HG03045 (cell line): ENCODE data around the gene RMDN3.

Experiments
- ATAC-seq: cut with Tn5 transposase; IDR thresholded peaks from one replicate; pipeline ENCODE4 v1.9.1; 2021; ENCODE audit warnings: mild to moderate bottlenecking, moderate library complexity; ENCODE audit not compliant: unreplicated experiment

Gene RMDN3

DNA sequence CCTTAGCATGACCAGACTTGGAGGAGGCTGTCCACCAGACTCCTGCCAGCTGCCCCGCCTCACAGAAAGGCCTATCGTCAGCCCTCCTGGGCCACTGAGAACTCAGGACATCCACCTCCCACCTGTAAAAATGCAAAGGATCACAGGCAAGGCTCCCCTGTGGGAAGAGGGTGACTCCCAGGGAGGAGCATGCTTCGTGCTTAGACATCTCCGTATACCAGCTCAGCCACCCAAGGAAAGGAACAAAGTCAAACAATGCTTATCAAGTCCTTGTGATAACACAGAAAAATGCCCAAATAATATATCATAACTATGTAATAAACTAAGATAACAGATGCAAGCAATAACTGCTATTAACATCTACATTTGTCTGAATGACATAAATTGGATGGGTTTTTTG is 4.2 kb downstream of the RMDN3 start:
- ATAC-seq, result no peak

DNA sequence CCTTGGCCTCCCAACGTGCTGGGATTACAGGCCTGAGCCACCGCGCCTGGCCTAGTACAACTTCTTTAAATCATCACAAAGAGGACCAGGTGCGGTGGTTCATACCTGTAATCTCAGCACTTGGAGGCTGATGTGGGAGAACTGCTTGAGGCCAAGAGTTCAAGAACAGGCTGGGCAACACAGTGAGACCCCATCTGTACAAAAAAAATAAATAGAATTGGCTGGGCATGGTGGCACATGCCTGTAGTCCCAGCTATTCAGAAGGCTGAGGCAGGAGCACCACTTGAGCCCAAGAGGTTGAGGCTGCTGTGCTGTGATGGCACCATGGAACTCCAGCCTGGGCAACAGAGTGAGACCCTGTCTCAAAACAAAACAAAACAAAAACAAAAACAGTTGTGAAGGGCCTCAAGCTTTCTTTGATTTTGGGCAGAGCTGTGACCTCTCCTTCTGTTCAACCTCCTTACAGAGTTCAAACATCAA is 5.9 kb downstream of the RMDN3 start:
- ATAC-seq, result no peak

DNA sequence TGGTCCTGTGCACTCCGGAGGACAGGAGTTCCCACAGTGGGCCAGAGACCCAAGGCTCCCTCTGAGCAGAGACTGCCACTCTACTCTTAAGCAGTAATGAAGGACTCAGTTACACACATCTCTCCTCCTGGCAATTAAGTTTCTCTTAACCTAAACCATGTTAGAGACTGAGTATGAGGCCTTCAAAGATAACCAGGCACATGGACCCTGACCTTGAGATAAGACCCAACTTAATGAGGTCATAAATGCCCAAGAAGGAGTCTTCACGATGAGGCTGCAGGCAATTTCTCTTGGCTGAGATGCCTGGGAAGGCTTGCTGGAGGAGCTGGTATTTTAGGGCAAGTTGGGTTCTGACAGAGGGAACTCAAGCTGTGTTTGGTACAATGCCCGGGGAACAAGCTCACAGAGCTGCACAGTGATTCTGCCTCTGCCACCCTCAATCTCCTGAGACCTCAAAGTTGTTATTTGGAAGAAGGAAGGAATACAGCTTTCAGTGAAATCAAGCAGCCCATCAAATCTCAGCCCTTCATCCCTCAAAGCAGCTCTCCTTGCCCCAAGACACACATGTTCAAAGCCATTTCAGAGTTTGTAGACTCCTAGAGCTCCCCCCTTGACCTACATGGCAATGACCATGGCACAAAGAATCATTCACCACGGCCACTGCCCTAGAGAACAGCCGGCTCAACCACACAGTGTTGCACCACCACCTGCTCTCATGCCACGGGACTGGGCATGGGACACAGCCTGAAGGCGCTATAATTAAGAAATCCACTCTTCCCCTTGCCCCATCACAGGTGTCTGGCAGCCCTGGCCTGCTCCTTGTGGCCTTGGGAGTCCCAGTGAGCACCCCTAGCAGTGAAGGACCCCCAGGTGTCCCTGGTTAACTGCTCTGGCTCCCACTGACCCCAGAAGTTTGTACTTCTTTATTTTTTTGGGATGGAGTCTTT is 7.1 kb downstream of the RMDN3 start:
- ATAC-seq, result no peak

DNA sequence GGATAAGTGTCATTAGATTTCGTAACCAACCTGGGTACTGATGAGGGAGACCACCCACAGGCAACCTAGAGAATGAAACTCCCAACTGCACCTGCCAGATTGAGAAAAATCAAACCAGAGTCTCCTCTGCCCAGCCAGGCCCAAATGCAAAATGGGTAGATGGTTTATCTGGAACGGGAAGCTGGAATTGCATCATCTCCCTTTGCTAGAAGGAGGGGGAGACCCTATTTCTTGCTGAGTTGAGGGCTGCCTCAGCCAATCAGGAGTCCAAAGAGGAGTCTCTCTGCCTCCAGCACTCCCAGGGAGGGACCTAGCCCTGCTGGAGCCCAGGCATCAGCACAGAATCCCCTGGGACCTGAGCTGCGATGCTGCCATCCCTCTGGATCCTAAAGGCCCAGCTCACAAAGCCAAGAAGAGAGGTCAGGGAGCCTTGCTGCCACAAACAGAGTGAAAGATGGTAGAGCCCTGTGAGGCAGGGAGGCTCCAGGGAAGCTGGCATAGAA is 8.1 kb downstream of the RMDN3 start:
- ATAC-seq, result no peak

DNA sequence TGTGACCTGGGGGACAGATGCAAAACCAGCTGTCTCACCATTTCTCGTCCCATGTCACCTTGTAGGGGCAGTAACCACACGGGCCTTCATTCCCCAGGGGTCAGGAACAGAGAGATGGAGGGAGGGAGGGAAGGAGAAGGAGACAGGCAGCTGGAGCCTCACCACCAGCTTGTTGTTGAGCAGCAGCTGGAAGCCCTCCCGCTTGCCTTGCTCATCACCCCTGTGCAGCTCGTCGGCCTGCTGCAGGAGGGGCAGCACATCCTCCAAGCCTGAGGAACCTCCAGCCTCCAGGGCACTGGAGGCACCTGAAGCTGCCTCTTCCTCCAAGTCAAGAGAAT is 10.3 kb downstream of the RMDN3 start:
- ATAC-seq, result no peak

DNA sequence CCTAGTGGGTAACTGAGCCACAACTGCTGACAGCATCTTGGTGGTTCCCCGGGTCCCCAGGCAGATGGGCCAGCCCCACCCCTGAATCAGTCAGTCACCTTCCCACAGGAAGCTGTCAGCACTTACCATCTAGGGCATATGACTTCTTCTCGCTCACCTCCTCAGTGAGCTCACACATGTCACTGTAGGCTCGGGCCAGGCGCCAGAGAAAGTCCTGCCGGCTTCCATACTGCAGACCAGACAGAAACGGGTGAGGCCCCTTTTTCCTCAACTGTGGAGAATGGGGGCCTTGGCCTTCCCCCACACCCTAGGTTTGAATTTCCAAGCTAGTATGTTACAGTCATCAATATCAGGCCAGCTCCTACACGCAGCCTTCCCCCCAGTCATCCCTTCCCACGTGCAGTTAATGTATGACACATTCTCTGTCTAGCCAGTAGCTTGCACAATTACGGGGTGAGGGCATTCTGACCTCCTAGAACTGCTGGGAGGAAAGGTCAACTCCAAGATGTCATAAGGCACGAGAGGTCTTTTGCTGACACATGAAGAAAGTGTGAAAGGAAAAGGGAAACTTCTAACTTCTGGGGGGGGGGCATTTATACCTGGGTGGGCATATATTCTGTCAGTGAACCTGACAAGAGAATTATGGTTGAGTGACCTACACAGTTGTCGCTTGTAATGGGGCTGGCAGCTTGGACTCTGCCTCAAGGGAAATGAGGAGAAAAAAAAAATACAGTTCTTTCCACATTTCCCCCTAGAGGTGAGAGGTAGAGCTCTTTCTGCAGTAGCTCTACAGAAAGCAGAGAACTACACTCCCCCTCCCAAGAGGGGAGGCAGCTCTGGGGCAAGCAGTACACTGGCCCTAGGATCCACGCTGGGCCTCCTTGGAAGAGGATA is 10.9 kb downstream of the RMDN3 start:
- ATAC-seq, result no peak

DNA sequence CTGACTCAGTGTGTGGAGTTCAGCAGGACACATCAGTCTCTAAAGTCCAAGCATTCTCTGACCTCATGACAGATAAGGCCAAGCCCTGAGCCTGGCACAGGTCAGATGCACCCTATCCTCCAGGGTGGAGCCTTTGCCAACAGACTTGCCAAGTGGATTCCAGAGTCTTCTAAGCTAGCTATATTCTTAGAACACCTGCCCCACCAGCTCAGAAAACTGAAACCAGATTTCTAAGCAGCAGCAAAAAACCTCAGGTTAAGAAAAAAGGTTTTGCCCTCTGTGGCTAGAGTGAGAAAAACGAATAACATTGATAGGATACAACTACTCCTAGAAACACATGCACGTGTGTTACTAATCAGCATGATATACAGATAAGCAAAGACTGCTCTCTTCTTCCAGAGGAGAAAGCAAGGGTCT is 11.6 kb downstream of the RMDN3 start:
- no peak for ATAC-seq

DNA sequence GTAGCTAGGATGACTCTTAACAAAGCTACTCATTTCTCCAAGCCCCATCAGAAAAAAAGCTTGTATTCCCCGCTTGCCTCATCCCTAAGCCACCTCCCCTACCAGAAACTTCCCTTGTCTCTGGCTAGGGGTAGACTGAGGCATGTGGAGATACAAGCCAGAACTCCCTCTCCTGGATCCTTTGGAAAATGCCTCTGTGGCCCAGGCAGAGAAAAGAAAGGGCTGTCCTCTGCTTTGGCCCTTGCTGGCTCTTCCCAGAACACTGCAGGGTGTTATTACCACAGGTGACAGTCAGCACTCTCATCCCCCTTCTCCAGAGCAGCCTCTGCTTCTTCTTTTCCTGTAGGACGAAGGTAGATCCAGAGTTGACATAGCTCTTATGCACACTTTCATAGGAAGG is 15.2 kb downstream of the RMDN3 start:
- ATAC-seq, result no peak

DNA sequence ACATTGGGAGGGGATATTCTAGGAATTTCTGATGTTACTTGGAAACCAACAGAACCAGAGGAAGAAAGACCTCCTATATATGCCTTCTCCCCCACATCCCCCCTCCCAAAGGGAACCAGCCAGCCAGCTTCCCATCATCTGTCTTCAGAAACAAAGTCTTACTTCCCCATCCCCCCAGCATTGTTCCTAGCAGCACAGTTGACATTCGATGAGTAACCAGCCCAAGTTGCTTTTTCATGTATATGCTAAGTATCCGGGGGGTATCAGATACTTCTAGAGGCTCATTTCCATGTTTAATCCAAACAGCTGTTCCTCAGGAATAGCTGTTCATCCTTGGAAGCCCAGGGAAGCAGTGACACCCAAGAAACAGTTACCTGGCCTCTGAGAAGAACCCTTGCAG is 16.0 kb downstream of the RMDN3 start:
- ATAC-seq, result no peak

DNA sequence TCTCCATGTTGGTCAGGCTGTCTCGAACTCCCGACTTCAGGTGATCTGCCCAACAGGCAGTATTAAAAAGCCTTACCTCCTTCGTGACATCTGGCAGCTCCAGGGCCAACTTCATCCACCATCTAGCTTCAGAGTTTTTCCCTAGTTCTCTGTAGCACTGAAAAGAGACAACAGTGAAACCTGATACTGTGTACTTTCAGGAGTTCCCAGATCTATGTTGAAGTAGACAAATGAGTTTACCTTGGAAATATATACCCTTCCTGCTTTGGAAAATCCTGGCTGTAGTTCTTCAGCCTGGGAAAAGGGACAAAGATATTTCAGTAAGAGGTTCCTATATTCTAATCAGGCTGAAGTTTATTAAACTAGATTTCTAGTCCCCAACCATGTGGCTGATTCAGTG is 18.0 kb downstream of the RMDN3 start:
- no peak for ATAC-seq

DNA sequence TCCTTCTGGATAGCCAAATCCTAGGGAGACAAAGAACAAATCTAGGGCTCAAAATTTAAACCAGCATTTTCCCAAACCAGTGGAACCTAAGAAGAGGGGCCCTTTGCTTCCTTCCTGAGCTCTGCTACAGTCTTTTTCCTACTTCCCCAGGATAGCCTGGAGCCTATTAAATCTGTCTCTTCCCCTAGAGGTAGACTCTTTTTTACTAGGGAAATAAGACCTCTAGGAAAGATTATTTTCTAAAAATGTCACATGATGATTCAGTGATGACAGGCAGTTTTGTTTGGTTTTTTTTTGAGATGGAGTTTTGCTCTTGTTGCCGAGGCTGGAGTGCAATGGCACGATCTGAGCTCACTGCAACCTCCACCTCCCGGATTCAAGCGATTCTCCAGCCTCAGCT is 18.5 kb downstream of the RMDN3 start:
- ATAC-seq, result no peak

DNA sequence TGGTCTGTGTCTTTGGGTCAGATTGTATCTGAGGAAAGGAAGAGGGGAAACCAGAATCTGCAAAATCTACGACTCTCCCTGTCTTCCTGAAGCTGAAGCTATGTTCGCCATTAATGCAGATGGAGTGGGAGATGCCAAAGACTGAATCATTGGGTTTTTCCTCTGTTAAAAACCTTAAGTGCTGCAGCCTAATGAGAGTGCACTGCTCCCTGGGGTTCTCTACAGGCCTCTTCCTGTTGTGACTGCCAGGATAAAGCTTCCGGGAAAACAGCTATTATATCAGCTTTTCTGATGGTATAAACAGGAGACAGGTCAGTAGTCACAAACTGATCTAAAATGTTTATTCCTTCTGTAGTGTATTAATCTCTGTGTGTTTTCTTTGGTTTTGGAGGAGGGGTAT is 24.0 kb downstream of the RMDN3 start:
- ATAC-seq, result no peak

DNA sequence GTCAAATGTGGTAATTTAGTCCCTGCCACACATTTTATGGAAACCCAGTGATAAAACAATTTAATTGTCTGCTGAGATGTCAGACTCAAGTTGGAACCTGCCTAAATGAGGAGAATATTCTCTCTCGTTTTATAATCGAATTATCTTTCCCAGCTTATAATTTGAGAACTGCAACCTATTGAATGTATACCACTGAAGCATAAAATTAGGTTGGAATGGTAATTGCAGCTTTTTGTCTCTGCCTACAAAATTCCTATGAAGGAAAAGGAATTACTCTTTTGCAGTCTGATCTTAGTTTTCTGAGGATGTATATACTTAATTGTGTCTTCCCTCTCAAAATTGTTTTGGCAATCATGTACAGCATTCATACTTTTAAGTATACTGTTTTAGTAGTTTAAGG is 31.1 kb downstream of the RMDN3 start:
- no peak for ATAC-seq

DNA sequence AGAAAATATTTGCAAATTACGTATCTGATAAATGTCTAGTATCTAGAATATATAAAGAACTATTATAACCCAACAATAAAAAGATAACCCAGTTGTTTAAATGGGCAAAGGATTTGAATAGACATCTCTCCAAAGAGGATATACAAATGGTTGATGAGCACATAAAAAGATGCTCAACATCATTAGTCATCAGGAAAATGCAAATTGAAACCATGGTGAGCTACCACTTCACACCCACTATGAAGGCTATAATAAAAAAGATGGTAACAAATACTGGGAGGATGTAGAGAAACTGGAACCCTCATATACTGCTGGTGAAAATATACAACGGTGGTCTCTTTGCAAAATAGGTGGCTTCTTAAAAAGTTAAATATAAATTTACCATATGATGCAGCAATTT is 32.1 kb downstream of the RMDN3 start:
- ATAC-seq, result no peak

DNA sequence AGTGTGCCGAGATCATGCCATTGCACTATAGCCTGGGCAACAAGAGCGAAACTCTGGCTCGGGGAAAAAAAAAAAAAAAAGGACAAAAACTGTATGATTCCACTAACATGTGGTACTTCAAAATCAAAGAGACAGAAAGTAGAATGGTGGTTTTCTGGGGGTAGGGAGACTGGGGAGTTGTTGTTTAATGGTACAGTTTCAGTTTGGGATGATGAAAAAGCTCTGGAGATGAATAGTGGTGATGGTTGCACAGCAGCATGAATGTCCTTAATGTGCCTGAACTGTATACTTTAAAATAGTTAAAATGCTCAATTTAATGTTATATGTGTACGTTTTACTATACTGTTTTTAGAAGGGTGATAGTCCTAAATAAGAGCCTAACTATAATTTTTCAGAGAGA is 32.7 kb downstream of the RMDN3 start:
- no peak for ATAC-seq

DNA sequence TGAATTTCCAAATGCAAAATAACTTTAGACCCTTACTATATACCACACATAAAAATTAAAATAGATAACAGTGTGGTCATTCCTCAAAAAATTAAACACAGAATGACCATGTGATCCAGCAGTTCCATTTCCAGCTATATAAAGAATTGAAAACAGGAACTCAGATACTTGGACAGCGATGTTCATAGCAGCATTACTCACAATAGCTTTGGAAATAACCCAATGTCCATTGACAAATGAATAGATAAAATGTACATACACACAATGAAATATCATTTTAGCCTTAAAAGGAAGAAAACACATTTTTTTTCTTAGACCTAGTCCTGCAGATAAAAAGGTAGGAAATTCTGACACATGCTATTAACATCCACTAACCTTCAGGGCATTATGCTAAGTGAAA is 33.4 kb downstream of the RMDN3 start:
- ATAC-seq, result no peak

DNA sequence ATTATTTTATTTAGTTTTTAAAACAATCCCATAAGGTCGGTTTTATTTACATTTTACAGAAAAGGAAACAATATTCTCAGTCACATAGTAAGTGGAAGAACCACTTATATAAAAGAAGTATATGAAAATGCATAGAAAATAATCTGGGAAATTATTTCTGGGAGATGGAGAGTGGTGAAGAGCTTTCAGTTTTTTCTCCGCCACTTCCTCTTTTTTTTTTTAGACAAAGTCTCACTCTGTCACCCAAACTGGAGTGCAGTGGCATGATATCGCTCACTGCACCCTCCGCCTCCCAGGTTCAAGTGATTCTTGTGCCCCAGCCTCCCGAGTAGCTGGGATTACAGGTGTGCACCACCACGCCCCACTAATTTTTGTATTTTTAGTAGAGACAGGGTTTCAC is 38.9 kb downstream of the RMDN3 start:
- no peak for ATAC-seq

DNA sequence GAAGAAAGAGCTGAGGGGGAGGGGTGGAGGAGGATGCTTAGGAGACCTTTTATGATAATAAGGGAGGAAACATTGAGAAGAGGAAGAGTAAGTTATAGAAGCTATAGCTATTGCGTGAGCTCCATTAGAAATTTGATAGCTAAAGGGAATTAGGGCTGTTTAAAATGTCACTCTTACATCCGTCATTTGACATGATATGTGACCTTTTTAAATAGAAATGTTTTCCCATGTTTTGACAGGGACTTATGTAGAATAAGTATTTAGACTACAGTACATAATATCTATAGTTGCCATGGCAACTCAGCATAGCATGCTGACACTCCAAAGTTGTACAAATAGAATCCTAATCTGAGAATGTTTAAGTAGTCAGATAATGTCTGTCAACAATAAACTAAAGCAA is 40.9 kb downstream of the RMDN3 start:
- no peak for ATAC-seq

DNA sequence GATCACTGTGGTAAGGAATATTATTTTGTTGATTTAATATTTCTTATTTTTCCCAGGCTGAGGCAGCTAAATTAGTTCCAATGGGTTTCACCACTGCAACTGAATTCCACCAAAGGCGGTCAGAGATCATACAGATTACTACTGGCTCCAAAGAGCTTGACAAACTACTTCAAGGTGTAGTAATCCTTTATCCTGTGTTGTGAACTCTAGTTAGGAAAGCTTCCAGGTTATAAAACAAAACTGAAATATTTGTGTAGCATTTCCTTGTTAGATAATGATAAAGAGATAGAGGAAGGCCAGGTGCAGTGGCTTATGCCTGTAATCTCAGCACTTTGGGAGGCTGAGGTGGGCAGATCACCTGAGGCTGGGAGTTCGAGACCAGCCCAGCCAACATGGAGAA is 48.9 kb downstream of the RMDN3 start:
- no peak for ATAC-seq

DNA sequence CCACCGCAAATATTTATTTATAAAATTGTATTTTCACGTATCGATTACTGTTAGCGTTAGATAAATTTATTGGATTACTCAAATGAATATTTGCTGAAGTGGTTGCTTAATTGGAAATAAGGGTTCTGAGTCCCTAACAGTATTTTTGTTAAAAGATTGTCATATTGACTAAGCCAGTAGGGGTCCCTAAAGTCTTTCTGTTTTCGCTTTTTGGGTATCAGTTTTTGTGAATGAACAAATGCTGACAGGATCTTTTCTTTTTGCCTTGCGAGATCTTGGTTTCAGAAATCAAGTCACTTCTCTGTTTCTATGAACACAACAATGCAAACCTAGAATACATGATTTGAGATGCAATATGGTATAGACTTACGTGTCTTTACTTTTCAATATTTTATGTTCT is 53.0 kb downstream of the RMDN3 start:
- ATAC-seq, result no peak

DNA sequence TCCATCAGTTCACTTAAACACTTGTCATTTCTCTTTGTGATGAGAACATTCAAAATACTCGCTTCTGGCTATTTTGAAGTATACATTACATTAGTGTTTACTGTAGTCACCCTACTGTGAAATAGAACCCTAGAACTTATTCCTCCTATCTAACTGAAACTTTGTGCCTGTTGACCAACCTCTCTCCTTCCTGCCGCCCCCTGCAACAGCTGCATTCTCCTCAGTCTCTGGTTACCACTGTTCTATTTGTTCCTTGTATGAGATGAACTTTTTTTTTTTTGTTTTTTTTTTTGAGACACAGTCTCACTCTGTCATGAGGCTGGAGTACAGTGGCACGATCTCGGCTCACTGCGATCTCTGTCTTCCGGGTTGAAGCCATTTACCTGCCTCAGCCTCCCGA is 57.1 kb downstream of the RMDN3 start:
- ATAC-seq, result no peak

DNA sequence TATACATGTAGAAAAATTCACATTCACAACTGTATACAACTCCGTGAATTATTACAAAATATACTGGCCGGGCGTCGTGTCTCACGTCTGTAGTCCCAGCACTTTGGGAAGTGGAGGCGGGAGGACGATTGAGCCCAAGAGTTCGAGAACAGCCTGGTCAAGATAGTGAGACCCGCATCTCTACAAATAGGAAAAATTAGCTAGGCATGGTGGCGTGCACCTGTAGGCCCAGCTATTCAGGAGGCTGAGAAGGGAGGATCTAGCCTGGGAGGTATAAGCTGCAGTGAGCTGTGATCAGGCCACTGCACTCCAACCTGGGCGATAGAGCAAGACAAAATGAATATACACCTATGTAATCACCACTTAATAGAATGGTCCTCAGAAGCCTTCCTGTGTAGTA is 58.8 kb downstream of the RMDN3 start:
- ATAC-seq, result no peak
